ENCODE measurements around the gene EPS8.

The EPS8 gene

GRCh38 chr12:15829255-15829654, 40.1 kb upstream of the EPS8 start:
- Histone ChIP-seq H3K9me3 (ENCODE audit: insufficient read depth, low read depth, low read length) (no peaks in the 10 kb centered on the region), H3K79me2 (ENCODE audit: insufficient read depth, low read length) (no peaks in the 10 kb centered on the region), H3K9ac (ENCODE audit: low read depth, low read length, poor library complexity, severe bottlenecking) (no peak overlapping the region), H3K4me3 (ENCODE audit: low read length, poor library complexity, severe bottlenecking) (no peak overlapping the region), H2AFZ (ENCODE audit: low read length) (no peak overlapping the region), H3K4me2 (ENCODE audit: low read depth, low read length, poor library complexity, severe bottlenecking) (no peak overlapping the region), H3K27me3 (ENCODE audit: insufficient read depth, low read length, poor library complexity, severe bottlenecking) (no peaks in the 10 kb centered on the region), H3K9me2 (replicated peaks; ENCODE audit: low read depth, low read length) (no peaks in the 10 kb centered on the region), H3K4me1 (ENCODE audit: insufficient read depth, low read length, poor library complexity, severe bottlenecking) (no peaks in the 10 kb centered on the region), H3F3A (ENCODE audit: low read depth) (no peaks in the 10 kb centered on the region), H4K20me1 (ENCODE audit: insufficient read depth, low read length, poor library complexity, severe bottlenecking) (no peaks in the 10 kb centered on the region), H3K36me3 (ENCODE audit: insufficient read depth, low read length) (no peaks in the 10 kb centered on the region)
- TF ChIP-seq CTCF (conservative IDR thresholded peaks at IDR 0.05; ENCODE audit: low read length) = no peak
- no peak for TF ChIP-seq EZH2phosphoT487 (IDR thresholded peaks at IDR 0.05; ENCODE audit: borderline replicate concordance)

GRCh38 chr12:15827136-15827535, 37.9 kb upstream of the EPS8 start:
- Histone ChIP-seq H2AFZ (ENCODE audit: low read length) (no peak overlapping the region), H3K9ac (ENCODE audit: low read depth, low read length, poor library complexity, severe bottlenecking) (no peak overlapping the region), H3K27me3 (ENCODE audit: insufficient read depth, low read length, poor library complexity, severe bottlenecking) (no peaks in the 10 kb centered on the region), H3K9me3 (ENCODE audit: insufficient read depth, low read depth, low read length) (no peaks in the 10 kb centered on the region), H3K36me3 (ENCODE audit: insufficient read depth, low read length) (no peaks in the 10 kb centered on the region), H3K4me3 (ENCODE audit: low read length, poor library complexity, severe bottlenecking) (no peak overlapping the region), H3K79me2 (ENCODE audit: insufficient read depth, low read length) (no peaks in the 10 kb centered on the region), H3K4me1 (ENCODE audit: insufficient read depth, low read length, poor library complexity, severe bottlenecking) (no peaks in the 10 kb centered on the region), H3F3A (ENCODE audit: low read depth) (no peaks in the 10 kb centered on the region), H4K20me1 (ENCODE audit: insufficient read depth, low read length, poor library complexity, severe bottlenecking) (no peaks in the 10 kb centered on the region), H3K4me2 (ENCODE audit: low read depth, low read length, poor library complexity, severe bottlenecking) (no peak overlapping the region), H3K9me2 (replicated peaks; ENCODE audit: low read depth, low read length) (no peaks in the 10 kb centered on the region)
- TF ChIP-seq CTCF (conservative IDR thresholded peaks at IDR 0.05; ENCODE audit: low read length) = no peak
- no peak for TF ChIP-seq EZH2phosphoT487 (IDR thresholded peaks at IDR 0.05; ENCODE audit: borderline replicate concordance)

GRCh38 chr12:15824516-15824915, 35.3 kb upstream of the EPS8 start:
- H3K4me1 ChIP-seq (ENCODE audit: insufficient read depth, low read length, poor library complexity, severe bottlenecking) = no peaks in the 10 kb centered on the region
- no peak overlapping the region for H3K9ac ChIP-seq (ENCODE audit: low read depth, low read length, poor library complexity, severe bottlenecking)
- H3K4me2 ChIP-seq (ENCODE audit: low read depth, low read length, poor library complexity, severe bottlenecking) = no peak overlapping the region
- H3K9me3 ChIP-seq (ENCODE audit: insufficient read depth, low read depth, low read length) = no peaks in the 10 kb centered on the region
- H3F3A ChIP-seq (ENCODE audit: low read depth) = no peaks in the 10 kb centered on the region
- no peaks in the 10 kb centered on the region for H3K9me2 ChIP-seq (replicated peaks; ENCODE audit: low read depth, low read length)
- no peaks in the 10 kb centered on the region for H3K79me2 ChIP-seq (ENCODE audit: insufficient read depth, low read length)
- H4K20me1 ChIP-seq (ENCODE audit: insufficient read depth, low read length, poor library complexity, severe bottlenecking) = no peaks in the 10 kb centered on the region
- no peaks in the 10 kb centered on the region for H3K27me3 ChIP-seq (ENCODE audit: insufficient read depth, low read length, poor library complexity, severe bottlenecking)
- H2AFZ ChIP-seq (ENCODE audit: low read length) = no peak overlapping the region
- no peaks in the 10 kb centered on the region for H3K36me3 ChIP-seq (ENCODE audit: insufficient read depth, low read length)
- H3K4me3 ChIP-seq (ENCODE audit: low read length, poor library complexity, severe bottlenecking) = no peak overlapping the region
- TF ChIP-seq CTCF (conservative IDR thresholded peaks at IDR 0.05; ENCODE audit: low read length) (no peak), EZH2phosphoT487 (IDR thresholded peaks at IDR 0.05; ENCODE audit: borderline replicate concordance) (no peak)
